GDM1 (cell line): ENCODE data around the gene S100A3.

ENCODE experiments used
- DNase-seq: peaks from one replicate; lab custom pipeline; 2025; lab: John Stamatoyannopoulos, UW

S100A3 gene

GRCh38 chr1:153509729-153510354 lies 39.2 kb downstream of the S100A3 start:
- peak; percentile 16 for DNase-seq

GRCh38 chr1:153509036-153509435 lies 40.0 kb downstream of the S100A3 start:
- no peak for DNase-seq

GRCh38 chr1:153507926-153508583 lies 41.0 kb downstream of the S100A3 start:
- no peak for DNase-seq

- DNase-seq: no peak
Measured at GRCh38 chr1:153506831-153507413, 42.1 kb downstream of the S100A3 start.

GRCh38 chr1:153506386-153506785 lies 42.7 kb downstream of the S100A3 start:
- no peak for DNase-seq

- no peak for DNase-seq
Measured at GRCh38 chr1:153505576-153505975, 43.5 kb downstream of the S100A3 start.

GRCh38 chr1:153503766-153504165 lies 45.3 kb downstream of the S100A3 start:
- DNase-seq: no peak

GRCh38 chr1:153498746-153499145 lies 50.3 kb downstream of the S100A3 start:
- DNase-seq: no peak
